Thyroid gland (tissue), 4 donors: ENCODE data around the gene CAMK1D.

Source experiments
- POLR2A ChIP-seq, 2 donors: fragments of 450-650 bp; IDR thresholded peaks; one replicate each; pipeline ENCODE4 v1.6.1; 2017; ENCODE audit warnings: antibody characterized with exemption in 2 of 2, mild to moderate bottlenecking in 2 of 2, moderate library complexity in 1 of 2
- TF ChIP-seq, protein P1 (sequence below), 6 experiments: fragments of 200-600 bp in 3 of 6; fragments of 450-650 bp in 3 of 6; sonication (generic) in 3 of 6; IDR thresholded peaks; one replicate each; pipeline ENCODE4 v1.5.1; 2016 to 2019; ENCODE audit warnings: antibody characterized with exemption in 6 of 6, mild to moderate bottlenecking in 2 of 6, inconsistent platforms in 1 of 6, moderate library complexity in 1 of 6

DNA sequence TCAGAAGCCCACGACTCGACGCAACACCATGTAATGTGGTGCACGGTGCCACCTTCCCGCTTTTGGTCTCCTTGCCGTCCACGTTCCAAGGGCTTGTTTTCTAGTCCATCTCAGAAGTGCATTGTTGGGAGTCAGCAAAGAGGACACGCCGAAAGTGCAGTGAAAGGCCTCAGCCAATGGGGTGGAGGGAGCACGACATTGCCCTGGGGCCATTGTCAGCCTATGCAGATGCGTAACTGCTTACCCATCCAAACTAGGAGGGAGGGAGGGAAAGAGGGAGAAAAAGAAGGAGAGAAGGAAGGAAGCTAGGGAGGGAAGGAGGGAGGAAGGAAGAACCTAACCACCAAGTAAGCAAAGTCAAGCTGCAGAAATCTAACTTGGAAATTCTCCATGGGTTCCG, 449.8 kb downstream of the CAMK1D start:
- TF ChIP-seq, protein P1, sequence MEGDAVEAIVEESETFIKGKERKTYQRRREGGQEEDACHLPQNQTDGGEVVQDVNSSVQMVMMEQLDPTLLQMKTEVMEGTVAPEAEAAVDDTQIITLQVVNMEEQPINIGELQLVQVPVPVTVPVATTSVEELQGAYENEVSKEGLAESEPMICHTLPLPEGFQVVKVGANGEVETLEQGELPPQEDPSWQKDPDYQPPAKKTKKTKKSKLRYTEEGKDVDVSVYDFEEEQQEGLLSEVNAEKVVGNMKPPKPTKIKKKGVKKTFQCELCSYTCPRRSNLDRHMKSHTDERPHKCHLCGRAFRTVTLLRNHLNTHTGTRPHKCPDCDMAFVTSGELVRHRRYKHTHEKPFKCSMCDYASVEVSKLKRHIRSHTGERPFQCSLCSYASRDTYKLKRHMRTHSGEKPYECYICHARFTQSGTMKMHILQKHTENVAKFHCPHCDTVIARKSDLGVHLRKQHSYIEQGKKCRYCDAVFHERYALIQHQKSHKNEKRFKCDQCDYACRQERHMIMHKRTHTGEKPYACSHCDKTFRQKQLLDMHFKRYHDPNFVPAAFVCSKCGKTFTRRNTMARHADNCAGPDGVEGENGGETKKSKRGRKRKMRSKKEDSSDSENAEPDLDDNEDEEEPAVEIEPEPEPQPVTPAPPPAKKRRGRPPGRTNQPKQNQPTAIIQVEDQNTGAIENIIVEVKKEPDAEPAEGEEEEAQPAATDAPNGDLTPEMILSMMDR (IDR thresholded peaks at IDR 0.05), result no peak
- no peak for TF ChIP-seq POLR2A (IDR thresholded peaks at IDR 0.05)
